KBM-7 (cell line): ENCODE results near the gene UBA7.
"Not testable (repeated sequence)": the region's sequence is repeated elsewhere in the genome, so short reads cannot be mapped to it uniquely, and the experiment has no call there.

Experiments
- DNase-seq: peaks from one replicate; pipeline ENCODE4 v3.0.0-alpha.2; 2015
- in situ Hi-C: fragments of 300-500 bp; cut with MboI; formaldehyde crosslinking; loops from 2 replicates; pipeline ENCODE4 v1.14.3; 2020; ENCODE audit warnings: low sequenced_read_pairs, low pct_unique_long_range_greater_than_20kb, mixed read lengths

UBA7 gene

GRCh38 chr3:49813497-49814174, at the start of gene UBA7:
Gene UBA7, minus strand, starts transcription at chr3:49813953. Its CDS starts 166 bp downstream, at chr3:49813787.
- peak; percentile 73 for DNase-seq
- in situ Hi-C loops: no loop called here

GRCh38 chr3:49859576-49860305, 46.0 kb upstream of the UBA7 start:
- in situ Hi-C loops: no loop called here
- no peak for DNase-seq

- in situ Hi-C loops: no loop called here
- peak; percentile 98 for DNase-seq
Measured at GRCh38 chr3:49856181-49857005, 42.6 kb upstream of the UBA7 start, which contains the start of gene TRAIP. Gene TRAIP, minus strand, starts transcription at chr3:49856564. Its CDS starts 111 bp downstream, at chr3:49856453.

DNA sequence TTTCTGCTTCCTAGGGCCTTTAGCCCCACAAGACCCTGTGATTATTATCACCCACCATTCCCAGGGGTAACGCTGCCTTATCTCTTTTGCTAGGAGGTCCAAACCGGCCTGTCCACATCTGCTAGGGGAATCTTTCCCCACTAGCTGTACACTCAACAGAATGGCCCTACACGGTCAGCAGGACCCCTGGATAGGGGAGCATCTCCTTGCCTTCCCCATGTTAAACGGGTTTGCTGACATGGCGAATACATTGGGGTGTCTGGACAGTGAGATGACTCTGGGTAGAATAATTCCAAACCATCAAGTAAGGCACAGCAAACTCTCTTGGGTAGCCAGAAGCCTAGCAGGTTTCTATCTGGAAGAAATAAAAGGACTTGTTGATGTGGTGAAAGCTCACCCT, 41.9 kb upstream of the UBA7 start:
- in situ Hi-C loops: no loop called here

DNA sequence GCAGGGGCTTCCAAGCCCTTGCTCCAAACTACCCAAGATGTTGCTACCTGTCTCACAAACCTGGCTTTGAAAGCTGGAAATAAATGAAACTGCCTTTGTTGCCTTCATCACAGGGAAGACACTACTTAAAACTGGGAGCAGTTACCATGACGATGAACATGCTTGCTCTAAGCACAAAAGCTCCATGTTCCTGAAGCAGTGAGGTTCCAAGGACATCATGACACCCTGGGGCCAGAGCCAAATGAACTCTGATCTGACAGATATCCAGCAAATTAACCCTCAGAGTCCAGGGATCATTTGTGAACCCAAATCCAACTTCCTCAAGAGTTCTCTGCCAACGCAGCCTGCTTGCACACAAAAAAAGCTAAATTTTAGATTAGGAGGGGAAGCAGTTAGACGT, 31.9 kb upstream of the UBA7 start:
- in situ Hi-C loops: no loop called here
- no peak for DNase-seq

More for the DNA sequence above, 41.9 kb upstream of the UBA7 start:
- no peak for DNase-seq

- in situ Hi-C loops: no loop called here
- no peak for DNase-seq
Measured at GRCh38 chr3:49844464-49845183, 30.9 kb upstream of the UBA7 start.

GRCh38 chr3:49842843-49843517, 29.2 kb upstream of the UBA7 start:
- in situ Hi-C loops: no loop called here
- no peak for DNase-seq

- DNase-seq: no peak
- in situ Hi-C loops: no loop called here
Measured at GRCh38 chr3:49841806-49842205, 28.1 kb upstream of the UBA7 start.

GRCh38 chr3:49841126-49841696, 27.5 kb upstream of the UBA7 start:
- DNase-seq: peak; percentile 68
- in situ Hi-C loops: no loop called here

- in situ Hi-C loops: no loop called here
- DNase-seq: no peak
Measured at GRCh38 chr3:49840388-49840787, 26.6 kb upstream of the UBA7 start.

GRCh38 chr3:49839193-49839809, 25.5 kb upstream of the UBA7 start:
- in situ Hi-C loops: no loop called here
- peak; percentile 78 for DNase-seq

- in situ Hi-C loops: no loop called here
- peak; percentile 48 for DNase-seq
Measured at GRCh38 chr3:49831341-49831740, 17.6 kb upstream of the UBA7 start.

DNA sequence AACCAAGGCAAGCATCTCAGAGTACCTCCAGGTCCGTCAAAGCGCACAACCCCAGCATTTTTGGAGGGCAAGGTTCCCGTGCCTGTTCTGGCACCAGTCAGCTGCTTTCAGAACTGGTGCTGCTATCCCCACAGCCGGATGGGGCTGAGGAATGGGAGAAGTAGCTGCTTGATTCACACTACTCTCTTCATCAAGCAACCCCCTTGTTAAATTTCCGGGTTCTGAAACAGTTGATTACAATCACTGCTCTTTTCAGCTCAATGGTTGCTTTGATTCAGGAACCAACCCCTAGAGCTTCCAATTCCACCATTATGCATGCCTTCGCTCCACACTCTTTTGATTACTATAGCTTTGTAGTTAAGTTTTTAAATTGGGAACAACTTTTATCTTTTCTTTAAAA, 12.3 kb upstream of the UBA7 start:
- in situ Hi-C loops: no loop called here
- no peak for DNase-seq

DNA sequence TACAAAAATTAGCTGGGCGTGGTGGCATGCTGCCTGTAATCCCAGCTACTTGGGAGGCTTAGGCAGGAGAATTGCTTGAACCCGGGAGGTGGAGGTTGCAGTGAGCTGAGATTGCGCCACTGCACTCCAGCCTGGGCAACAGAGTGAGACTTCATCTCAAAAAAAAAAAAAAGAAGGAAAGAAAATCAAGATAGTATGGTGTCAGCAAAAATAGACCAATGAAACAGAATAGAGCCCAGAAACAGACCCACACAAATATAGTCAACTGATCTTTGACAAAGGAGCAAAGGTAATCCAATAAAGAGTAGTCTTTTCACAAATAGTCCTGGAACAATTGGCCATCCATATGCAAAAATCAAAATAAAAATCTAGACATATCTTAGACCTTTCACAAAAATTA, 9.4 kb upstream of the UBA7 start:
- in situ Hi-C loops, DNase-seq: not testable (repeated sequence)

- in situ Hi-C loops: no loop called here
Measured at GRCh38 chr3:49812916-49813496, 747 bp downstream of the UBA7 start.

DNA sequence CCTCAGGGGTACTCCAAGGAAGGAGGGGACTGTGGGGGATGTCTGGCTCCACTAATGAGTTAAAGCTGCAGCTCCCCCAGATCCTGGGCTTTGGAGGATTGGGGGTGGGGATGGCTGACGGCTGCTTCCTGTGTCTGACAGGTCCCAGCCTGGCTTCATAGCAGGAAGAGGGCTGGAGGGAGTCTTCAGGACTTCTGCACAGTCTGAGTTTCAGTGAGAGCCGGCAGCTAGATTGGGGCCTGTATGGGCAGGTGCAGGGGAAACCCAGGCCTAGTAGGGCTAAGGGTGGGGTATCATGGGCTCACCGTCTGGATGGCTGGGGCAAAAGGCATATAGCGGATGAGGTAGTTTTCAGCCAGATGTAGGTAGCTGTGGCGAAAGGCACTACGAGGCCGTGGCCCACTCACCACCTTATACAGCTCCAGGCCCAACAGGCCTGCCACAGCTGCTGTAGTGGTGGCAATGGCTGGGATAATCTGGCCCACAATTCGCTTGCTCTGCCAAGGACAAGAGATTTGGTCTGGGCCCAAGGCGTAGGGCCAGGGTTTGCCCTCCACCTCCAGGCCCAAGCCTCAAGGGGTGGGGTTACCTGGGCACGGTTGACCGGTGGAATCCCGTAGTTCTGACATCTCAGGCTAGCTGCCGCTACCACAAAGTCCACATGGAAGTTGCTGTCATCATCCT, 6.2 kb downstream of the UBA7 start:
- DNase-seq: peak; percentile 72
- in situ Hi-C loops: no loop called here

More at GRCh38 chr3:49812916-49813496, 747 bp downstream of the UBA7 start:
- DNase-seq: no peak

DNA sequence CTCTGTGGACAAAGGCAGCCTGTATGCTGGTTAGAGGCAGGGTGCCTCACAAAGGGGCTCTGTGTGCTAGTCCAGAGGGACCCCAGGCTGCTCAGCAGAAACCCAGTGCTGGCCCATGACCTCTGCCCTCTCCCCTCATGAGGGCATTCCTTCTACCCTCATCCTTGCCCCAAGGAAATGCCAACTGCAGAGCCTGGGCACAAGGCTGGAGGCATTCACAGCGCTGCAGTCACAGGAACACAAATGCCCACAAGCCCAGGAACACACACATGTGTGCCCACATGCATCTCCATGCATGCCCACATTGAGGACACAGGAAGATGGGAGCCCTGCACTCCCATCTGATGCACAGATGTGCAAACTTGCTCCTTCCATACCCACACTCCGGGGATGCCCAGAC, 6.9 kb downstream of the UBA7 start:
- in situ Hi-C loops: no loop called here

More for the DNA sequence above, 6.9 kb downstream of the UBA7 start:
- DNase-seq: no peak
